Lung (tissue), 12 donors: Measurements from ENCODE around the gene SIK3. TPM values are rescaled to one million over a fixed set of nuclear protein-coding genes. Genes with fewer than 3 reads are reported as not detected.

ENCODE experiments used
- ATAC-seq: fragments of 200-7000 bp; cut with Tn5 transposase; one replicate; pipeline ENCODE4 v1.9.1; 2020; ENCODE audit warnings: moderate number of reproducible peaks; ENCODE audit not compliant: insufficient read depth, low FRiP score
- DNase-seq, 3 donors: peaks; one replicate each; pipeline ENCODE4 v3.0.0-alpha.2; 2013 to 2017
- H3K27ac ChIP-seq, 2 donors: one replicate each; pipeline ENCODE4 v1.5.1; 2013; ENCODE audit warnings: mild to moderate bottlenecking in 2 of 2, moderate library complexity in 2 of 2, control low read depth in 1 of 2, inconsistent platforms in 1 of 2, low read depth in 1 of 2, low read length in 1 of 2
- H3K27me3 ChIP-seq, 3 donors: one replicate each; pipeline ENCODE4 v1.5.1; 2013; ENCODE audit warnings: low read length in 2 of 3; ENCODE audit not compliant: control insufficient read depth in 3 of 3, insufficient read depth in 3 of 3
- H3K36me3 ChIP-seq, 4 donors: one replicate each; pipeline ENCODE4 v1.5.1; 2013; ENCODE audit warnings: low read length in 4 of 4, mild to moderate bottlenecking in 1 of 4, moderate library complexity in 1 of 4; ENCODE audit not compliant: control insufficient read depth in 4 of 4, insufficient read depth in 4 of 4
- H3K4me1 ChIP-seq, 5 donors: one replicate each; pipeline ENCODE4 v1.5.1; 2013; ENCODE audit warnings: low read length in 5 of 5, mild to moderate bottlenecking in 2 of 5, moderate library complexity in 1 of 5; ENCODE audit not compliant: control insufficient read depth in 5 of 5, insufficient read depth in 5 of 5
- H3K4me3 ChIP-seq: one replicate; pipeline ENCODE4 v1.5.1; 2013; ENCODE audit warnings: mild to moderate bottlenecking, control low read depth, moderate library complexity
- H3K9ac ChIP-seq, 2 donors: one replicate each; pipeline ENCODE4 v1.5.1; 2013; ENCODE audit warnings: low read length in 2 of 2, control low read depth in 1 of 2; ENCODE audit not compliant: insufficient read depth in 1 of 2
- H3K9me3 ChIP-seq, 4 donors: one replicate each; pipeline ENCODE4 v1.5.1; 2013; ENCODE audit warnings: low read length in 3 of 4, mild to moderate bottlenecking in 1 of 4, moderate library complexity in 1 of 4; ENCODE audit not compliant: control insufficient read depth in 4 of 4, insufficient read depth in 3 of 4
- WGBS, 2 donors: extraction: QIAGEN DNeasy Blood & Tissue Kit; methylation state at CpG; one replicate each; pipeline ENCODE4 v1.1.7; 2013; 5-methylcytosine and 5-hydroxymethylcytosine counted together
- polyA plus RNA-seq, 2 donors: library from polyadenylated mRNA; stranded (reverse); fragments of 200-250 nt; gene quantifications; one replicate each; pipeline ENCODE4 v1.2.1, GENCODE V29; 2013
- total RNA-seq, 2 donors: library from RNA; depleted of rRNA in 1 of 2; stranded (reverse); fragments of >200 nt in 1 of 2; gene quantifications; one replicate each; pipeline ENCODE4 v1.2.1, GENCODE V29; 2014 to 2021
- TF ChIP-seq, protein P1 (sequence below): IDR thresholded peaks from 2 replicates; pipeline ENCODE4 v1.5.1; 2012; ENCODE audit warnings: mild to moderate bottlenecking; ENCODE audit errors: control extremely low read depth, extremely low read depth
- donor health status: control.
- donor health status: control.
- donor health status: Bipolar disorder and iron deficiency.
- donor health status: healthy.
- donor health status: DM: yes; HTN: yes; CAD: no.

The SIK3 gene
- total and polyA plus RNA-seq, 4 donors, result 9.0 to 43.4 (median 29.6) TPM

DNA sequence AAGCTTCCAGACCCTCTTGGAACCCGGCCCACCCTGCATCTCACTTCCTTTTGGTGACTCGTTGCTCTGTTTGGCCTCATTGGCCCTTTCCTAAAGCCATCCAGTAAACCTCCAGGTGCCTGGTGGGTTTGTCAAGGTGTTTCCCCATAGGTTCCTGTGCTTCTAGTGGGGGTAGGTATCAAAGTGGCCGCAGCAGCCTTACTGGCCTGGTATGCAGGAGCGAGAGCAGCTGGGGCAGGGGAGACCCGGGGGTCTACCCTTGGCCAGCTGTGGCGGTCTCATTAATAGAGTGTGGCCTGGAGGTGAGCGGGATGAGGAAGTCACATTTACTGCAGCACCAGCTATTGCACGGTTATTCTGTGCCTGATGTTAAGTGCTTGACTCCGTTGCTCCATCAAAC lies 279.2 kb downstream of the SIK3 start:
- Histone ChIP-seq H3K36me3 (no peaks in the 10 kb centered on the region), H3K27me3 (no peaks in the 10 kb centered on the region), H3K4me1 (peaks cover 0 to 4% (median 0%) of the 10 kb centered on the region in 5 donors), H3K9me3 (no peaks in the 10 kb centered on the region), H3K9ac (no peak overlapping the region), H3K27ac (no peak overlapping the region), H3K4me3 (no peak overlapping the region)
- DNase-seq, result no peak
- ATAC-seq, result no peak
- TF ChIP-seq, protein P1, sequence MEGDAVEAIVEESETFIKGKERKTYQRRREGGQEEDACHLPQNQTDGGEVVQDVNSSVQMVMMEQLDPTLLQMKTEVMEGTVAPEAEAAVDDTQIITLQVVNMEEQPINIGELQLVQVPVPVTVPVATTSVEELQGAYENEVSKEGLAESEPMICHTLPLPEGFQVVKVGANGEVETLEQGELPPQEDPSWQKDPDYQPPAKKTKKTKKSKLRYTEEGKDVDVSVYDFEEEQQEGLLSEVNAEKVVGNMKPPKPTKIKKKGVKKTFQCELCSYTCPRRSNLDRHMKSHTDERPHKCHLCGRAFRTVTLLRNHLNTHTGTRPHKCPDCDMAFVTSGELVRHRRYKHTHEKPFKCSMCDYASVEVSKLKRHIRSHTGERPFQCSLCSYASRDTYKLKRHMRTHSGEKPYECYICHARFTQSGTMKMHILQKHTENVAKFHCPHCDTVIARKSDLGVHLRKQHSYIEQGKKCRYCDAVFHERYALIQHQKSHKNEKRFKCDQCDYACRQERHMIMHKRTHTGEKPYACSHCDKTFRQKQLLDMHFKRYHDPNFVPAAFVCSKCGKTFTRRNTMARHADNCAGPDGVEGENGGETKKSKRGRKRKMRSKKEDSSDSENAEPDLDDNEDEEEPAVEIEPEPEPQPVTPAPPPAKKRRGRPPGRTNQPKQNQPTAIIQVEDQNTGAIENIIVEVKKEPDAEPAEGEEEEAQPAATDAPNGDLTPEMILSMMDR, result no peak
- 85 to 91% methylated on average over 9 of the region's 9 CpGs for WGBS, 2 donors

- 50 to 81% methylated on average over 6 of the region's 6 CpGs for WGBS, 2 donors
- Histone ChIP-seq H3K4me1 (no peaks in the 10 kb centered on the region), H3K36me3 (no peaks in the 10 kb centered on the region), H3K4me3 (no peak overlapping the region), H3K27me3 (no peaks in the 10 kb centered on the region), H3K27ac (no peak overlapping the region), H3K9me3 (no peaks in the 10 kb centered on the region), H3K9ac (no peak overlapping the region)
- DNase-seq (no peak), ATAC-seq (no peak)
- TF ChIP-seq, protein P1, result no peak
Measured at GRCh38 chr11:116814502-116814901, 283.7 kb downstream of the SIK3 start.

- Histone ChIP-seq H3K4me3 (no peak overlapping the region), H3K9me3 (no peaks in the 10 kb centered on the region), H3K27me3 (no peaks in the 10 kb centered on the region), H3K4me1 (no peaks in the 10 kb centered on the region), H3K9ac (no peak overlapping the region), H3K27ac (no peak overlapping the region), H3K36me3 (no peaks in the 10 kb centered on the region)
- WGBS, 2 donors, result 74 to 76% methylated on average over 5 of the region's 5 CpGs
- no peak for DNase-seq
- no peak for ATAC-seq
- TF ChIP-seq, protein P1, result no peak
Measured at GRCh38 chr11:116813781-116814471, 284.3 kb downstream of the SIK3 start.

DNA sequence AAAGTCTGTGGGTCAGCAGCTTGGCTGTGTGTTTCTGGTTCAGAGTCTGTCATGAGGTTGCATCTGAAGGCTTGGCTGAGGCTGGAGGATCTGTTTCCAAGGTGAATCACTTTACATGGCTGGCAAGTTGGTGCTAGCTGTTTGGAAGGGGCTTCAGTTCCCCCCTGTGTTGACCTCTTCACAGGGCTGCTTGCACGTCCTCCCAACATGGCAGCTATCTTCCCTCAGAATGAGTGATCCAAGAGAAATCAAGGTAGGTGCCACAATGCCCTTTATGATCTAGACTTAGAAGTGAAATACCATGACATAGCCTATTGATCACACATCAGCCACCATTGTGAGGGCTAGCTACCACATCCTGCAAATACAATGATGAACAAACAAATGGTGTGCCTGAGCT lies 285.1 kb downstream of the SIK3 start:
- 88 to 91% methylated on average over 1 of the region's 1 CpG for WGBS, 2 donors
- Histone ChIP-seq H3K9me3 (no peaks in the 10 kb centered on the region), H3K27me3 (no peaks in the 10 kb centered on the region), H3K4me3 (no peak overlapping the region), H3K9ac (no peak overlapping the region), H3K36me3 (no peaks in the 10 kb centered on the region), H3K4me1 (no peaks in the 10 kb centered on the region), H3K27ac (no peak overlapping the region)
- DNase-seq (no peak), ATAC-seq (no peak)
- TF ChIP-seq, protein P1, result no peak
